Glomerular visceral epithelial cell (primary cell): ENCODE results near the gene ANKFN1.

Experiments
- DNase-seq: peaks from one replicate; pipeline ENCODE4 v3.0.0-alpha.2; 2016; ENCODE audit errors: extremely low spot score

ANKFN1 gene

GRCh38 chr17:56505154-56505756, 352.0 kb downstream of the ANKFN1 start:
- DNase-seq = no peak

DNA sequence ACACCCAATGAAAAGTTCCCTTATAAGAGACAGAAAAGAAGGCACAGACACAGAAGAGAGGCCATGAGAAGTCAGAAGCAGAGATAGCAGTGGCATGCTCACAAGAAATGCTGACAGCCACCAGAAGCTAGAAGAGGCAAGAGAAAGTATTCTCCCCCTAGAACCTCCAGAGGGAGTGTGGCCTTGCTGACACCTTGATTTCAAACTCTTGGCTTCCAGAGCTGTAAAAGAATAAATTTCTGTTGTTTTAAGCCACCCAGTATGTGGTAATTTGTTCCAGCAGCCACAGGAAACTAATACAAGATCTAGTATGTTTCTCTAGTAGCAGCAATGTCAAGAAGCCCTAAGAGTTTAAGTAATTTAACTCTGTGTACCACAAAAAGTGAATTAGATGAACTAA, 353.1 kb downstream of the ANKFN1 start:
- DNase-seq = no peak

DNA sequence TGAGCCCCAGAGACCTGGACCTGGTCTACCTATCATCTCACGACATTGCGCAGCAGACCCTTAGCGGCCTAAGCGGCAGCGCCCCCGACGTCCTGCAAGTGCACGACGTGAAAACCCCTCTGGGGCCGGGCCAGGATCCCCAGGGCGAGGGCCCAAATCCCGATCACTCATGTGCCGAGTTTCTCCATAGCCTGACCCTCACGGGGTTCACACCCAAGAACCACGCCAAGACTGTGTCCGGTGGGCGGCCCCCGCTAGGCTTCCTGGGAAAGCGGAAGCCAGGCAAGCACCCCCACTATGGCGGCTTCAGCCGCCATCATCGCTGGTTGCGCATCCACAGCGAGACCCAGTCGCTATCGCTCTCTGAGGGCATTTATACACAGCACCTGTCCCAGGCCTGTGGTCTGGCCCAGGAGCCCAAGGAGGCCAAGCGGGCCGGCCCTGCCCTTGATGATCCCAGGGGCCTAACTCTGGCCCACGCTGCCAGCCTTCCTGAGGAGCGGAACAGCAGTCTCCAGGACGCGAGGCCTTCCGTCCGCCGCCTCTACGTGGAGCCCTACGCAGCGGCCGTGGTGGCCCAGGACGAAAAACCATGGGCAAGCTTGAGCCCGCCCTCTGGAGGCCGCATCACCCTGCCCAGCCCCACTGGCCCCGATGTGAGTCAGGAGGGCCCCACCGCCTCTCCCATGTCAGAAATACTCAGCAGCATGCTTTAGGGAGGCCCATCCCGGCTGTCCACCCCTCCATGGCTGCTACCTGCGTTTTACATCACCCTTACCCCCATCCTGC, 357.5 kb downstream of the ANKFN1 start:
- no peak for DNase-seq

GRCh38 chr17:56514264-56514663, 361.0 kb downstream of the ANKFN1 start:
- DNase-seq = no peak

- no peak for DNase-seq
These were observed 361.6 kb downstream of the ANKFN1 start for GRCh38 chr17:56514899-56515298.

GRCh38 chr17:56521414-56522141, 368.3 kb downstream of the ANKFN1 start:
- DNase-seq = no peak

- no peak for DNase-seq
These were observed 369.8 kb downstream of the ANKFN1 start for GRCh38 chr17:56523042-56523441.

DNA sequence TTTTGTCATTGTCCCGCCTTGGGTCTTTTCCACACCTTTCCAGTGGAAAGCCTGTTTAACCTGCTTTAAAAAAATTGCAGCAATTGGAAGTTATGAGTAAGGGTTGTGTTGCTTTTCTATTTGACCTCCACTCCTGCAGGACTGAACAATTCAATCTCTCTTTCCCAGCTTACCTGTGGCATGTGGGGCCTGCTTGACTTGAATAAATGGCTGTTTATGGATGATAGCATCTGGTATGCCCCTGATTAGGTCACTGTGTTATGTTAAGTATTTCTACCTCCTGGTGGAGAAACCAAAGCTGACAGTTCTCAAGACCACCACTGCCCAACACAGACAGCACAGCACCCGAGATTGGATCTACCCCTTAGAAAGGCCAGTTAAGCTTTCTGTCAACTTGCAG, 375.4 kb downstream of the ANKFN1 start:
- DNase-seq = no peak

GRCh38 chr17:56532926-56533325, 379.7 kb downstream of the ANKFN1 start:
- DNase-seq = no peak

GRCh38 chr17:56536766-56537165, 383.5 kb downstream of the ANKFN1 start:
- DNase-seq = no peak

GRCh38 chr17:56540836-56541235, 387.6 kb downstream of the ANKFN1 start:
- no peak for DNase-seq

DNA sequence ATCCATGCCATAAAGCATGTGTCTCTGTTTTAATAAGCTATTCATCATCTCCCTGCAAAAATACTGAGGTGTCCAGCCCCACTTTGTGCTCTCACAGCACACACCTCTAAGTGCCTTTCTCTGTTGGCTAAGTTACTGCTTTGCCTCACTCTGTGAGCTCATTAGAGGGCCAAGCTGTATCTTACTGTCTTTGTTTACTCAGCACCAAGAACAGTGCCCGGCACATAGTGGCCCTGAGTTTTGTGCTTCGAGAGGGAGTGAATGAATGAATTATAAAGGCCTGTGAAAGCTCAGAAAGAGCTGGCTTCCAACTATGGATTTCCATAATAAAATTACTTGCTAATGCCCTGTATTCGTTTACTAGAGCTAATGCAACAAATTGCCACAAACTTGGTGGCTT, 390.0 kb downstream of the ANKFN1 start:
- DNase-seq = no peak

DNA sequence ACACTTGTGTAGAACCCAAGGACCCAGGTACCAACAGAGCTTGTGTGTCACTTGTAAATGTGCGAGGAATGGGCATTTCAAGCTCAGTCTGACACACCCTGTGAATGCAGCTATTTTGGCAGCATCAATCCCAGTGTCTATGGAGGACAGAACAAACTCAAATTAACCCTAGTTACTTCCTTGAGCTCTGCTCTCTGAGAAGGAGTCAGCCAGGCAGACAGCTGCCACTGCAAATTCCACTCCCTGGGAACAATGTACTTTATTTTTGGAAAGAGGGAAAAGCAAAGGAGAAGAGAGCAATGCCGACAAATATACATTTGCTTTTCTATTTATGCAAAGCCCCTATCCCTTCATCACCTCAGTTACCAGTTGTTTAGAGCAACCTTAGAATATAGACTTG, 391.8 kb downstream of the ANKFN1 start:
- DNase-seq = no peak

DNA sequence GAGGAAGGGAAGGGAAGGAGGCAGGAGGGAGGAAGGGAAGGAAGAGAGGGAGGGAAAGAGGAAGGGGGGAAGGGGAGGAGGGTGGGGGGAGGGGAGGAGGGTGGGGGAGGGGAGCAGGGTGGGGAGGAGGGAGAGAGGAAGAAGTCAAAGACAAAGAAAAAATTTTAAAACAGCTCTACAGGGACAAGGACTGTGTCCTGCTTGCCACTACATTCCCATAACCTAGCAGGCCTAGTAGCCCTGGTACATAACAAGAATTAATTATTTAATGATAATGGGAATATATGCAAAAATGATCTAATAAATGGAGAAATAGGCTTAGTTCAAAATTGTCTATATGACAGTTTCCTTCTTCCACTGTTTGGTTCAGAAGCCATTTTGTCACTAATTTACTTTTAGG, 392.7 kb downstream of the ANKFN1 start:
- DNase-seq = no peak

DNA sequence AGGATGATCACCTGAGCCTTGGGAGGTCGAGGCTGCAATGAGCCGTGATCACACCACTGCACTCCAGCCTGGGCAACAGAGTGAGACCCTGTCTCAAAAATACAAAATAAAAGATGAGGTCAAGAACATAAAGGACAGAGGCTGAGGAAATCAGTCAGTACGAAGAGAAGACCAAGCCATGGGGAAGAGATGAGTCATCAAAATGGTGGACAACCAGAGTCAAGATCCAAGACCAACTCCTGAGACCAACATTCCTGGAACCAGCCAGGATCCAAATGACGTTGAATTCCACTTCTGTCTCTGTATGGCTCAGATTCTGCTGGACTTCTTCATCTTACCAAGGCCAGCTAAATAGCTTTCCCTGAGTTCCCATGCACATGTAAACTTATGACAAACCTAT, 395.4 kb downstream of the ANKFN1 start:
- DNase-seq = no peak

DNA sequence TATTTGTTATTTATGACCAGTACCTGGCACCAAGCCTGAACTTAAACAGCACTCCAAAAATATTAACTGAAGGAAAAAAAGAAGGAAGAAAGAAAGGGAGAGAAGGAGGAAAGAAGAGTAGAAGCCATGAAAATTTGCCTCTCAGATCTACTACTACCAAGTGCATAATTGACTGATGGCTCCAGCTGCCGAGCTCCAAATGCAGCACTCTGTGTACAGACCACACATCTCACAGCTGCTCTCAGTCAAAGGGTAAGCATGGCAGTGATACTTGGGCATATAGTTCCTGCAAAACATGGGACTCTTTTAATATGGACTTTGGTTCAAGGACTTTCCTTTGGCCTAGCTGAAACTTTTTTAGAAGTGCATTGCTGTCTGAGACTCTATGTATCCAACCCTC, 396.2 kb downstream of the ANKFN1 start:
- no peak for DNase-seq

DNA sequence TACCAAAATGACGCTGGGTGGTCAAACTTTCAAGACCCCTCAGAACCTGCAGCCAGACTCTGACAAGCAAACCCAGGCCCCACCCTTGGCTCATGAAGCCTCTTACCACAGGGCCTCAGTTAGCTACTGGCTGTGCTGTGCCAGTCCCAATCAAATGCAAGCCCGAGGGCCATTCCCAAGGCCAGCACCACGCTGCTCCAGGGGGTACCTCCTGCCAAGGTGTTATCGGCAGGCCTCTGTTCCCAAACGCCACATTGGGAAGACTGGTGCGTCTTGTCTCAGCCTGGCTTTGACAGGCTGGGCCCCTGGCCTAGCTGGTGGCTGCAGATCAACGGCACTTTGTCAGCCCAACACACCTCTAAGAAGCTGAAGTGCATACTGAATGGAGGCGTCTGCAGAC, 404.4 kb downstream of the ANKFN1 start:
- DNase-seq = no peak

DNA sequence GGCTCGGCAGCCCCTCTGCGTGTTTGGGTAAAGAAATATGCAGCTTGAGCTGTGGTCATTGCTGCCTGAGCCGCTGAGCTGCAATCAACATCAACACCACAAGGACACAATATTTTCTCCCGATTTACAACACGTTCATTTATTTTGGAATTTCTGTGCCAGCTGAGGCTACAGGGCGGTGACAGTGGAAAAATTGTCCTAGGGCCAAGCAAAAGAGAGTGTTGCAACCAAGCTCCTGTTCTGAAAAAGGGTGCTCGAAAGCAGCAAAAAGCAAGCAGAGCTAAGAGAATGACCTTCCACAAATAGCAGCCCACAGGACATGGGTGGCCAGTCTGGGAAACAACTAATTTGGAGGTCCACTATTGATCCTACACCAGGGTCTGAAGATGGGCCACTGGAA, 404.8 kb downstream of the ANKFN1 start:
- no peak for DNase-seq
